ENCODE data around the gene SPEM2. TPM values are rescaled to one million over a fixed set of nuclear protein-coding genes. Genes with fewer than 3 reads are reported as not detected.

Gene SPEM2
- total and polyA plus RNA-seq, 2 of the 8 experiments (the other 6 are each of a cell fraction or from before 2014, with no cell fraction given) = 0.03 TPM; not detected in 1

- Histone ChIP-seq H3K14ac (ENCODE audit: insufficient read length) (no peak overlapping the region), H3K9me3 (ENCODE audit: insufficient read depth in 2 of 2, low read depth in 1 of 2, low read length in 1 of 2) (no peaks in the 10 kb centered on the region), H4K20me1 (replicated peaks in 1 of 2; ENCODE audit: control insufficient read depth in 1 of 2, insufficient read depth in 2 of 2, low read length in 2 of 2) (peaks cover 2 to 20% of the 10 kb centered on the region in 2 experiments), H2BK12ac (ENCODE audit: low read depth, low read length) (no peak overlapping the region), H3K27me3 (replicated peaks in 1 of 4; ENCODE audit: control insufficient read depth in 3 of 4, extremely low read depth in 1 of 4, insufficient read depth in 3 of 4, low read length in 3 of 4) (no peaks in the 10 kb centered on the region; a peak in 1 of 7 replicates), H3K56ac (replicated peaks; ENCODE audit: insufficient read length, low read depth, low read length) (no peak overlapping the region), H3K18ac (ENCODE audit: extremely low read depth, low read length) (no peak overlapping the region), H3K4me3 (ENCODE audit: extremely low read depth in 1 of 4, insufficient read depth in 2 of 4, low read depth in 3 of 4, low read length in 4 of 4) (no peak overlapping the region), H2BK5ac (ENCODE audit: low read depth, low read length) (no peak overlapping the region), H3K36me3 (ENCODE audit: control insufficient read depth in 2 of 4, insufficient read depth in 4 of 4, low read length in 3 of 4) (peaks cover 2 to 35% (median 22%) of the 10 kb centered on the region in 4 experiments; a peak in 6 of 8 replicates), H3K79me1 (ENCODE audit: low read depth, low read length) (peaks cover 4% of the 10 kb centered on the region; the same call in 1 of the 2 replicates), H3K23me2 (ENCODE audit: low read depth, low read length) (peaks cover 8% of the 10 kb centered on the region; the same call in 1 of the 2 replicates), H2BK15ac (ENCODE audit: low read length) (no peak overlapping the region), H3K9ac (replicated peaks in 1 of 4; ENCODE audit: extremely low read depth in 1 of 4, low read depth in 3 of 4, low read length in 3 of 4) (no peak overlapping the region), H3K23ac (ENCODE audit: insufficient read length) (no peak overlapping the region), H2BK120ac (replicated peaks; ENCODE audit: low read depth, low read length) (no peak overlapping the region), H2AFZ (ENCODE audit: low read length) (no peak overlapping the region), H3K27ac (ENCODE audit: low read depth, low read length) (no peak overlapping the region), H4K5ac (ENCODE audit: insufficient read length, low read depth, low read length) (no peak overlapping the region), H3K4me2 (ENCODE audit: insufficient read depth in 1 of 2, low read depth in 2 of 2, low read length in 2 of 2) (no peak overlapping the region), H4K8ac (ENCODE audit: extremely low read depth, insufficient read depth, low read length) (no peak overlapping the region), H2AK5ac (ENCODE audit: low read depth, low read length) (no peak overlapping the region), H4K91ac (replicated peaks; ENCODE audit: insufficient read length, low read length) (no peak overlapping the region), H3K4ac (replicated peaks; ENCODE audit: insufficient read length, low read depth, low read length) (no peak overlapping the region), H3K4me1 (replicated peaks in 1 of 4; ENCODE audit: control insufficient read depth in 3 of 4, insufficient read depth in 4 of 4, low read length in 3 of 4) (peaks cover 0 to 17% (median 11%) of the 10 kb centered on the region in 4 experiments; a peak in 5 of 7 replicates), H2BK20ac (ENCODE audit: low read length) (no peak overlapping the region), H3K79me2 (ENCODE audit: control insufficient read depth in 1 of 2, insufficient read depth in 2 of 2, low read length in 2 of 2) (peaks cover 0 to 5% of the 10 kb centered on the region in 2 experiments; a peak in 1 of 4 replicates)
- FAIRE-seq (no peak), DNase-seq (ENCODE audit: low read depth in 1 of 2, low spot score in 2 of 2) (no peak)
- 91% methylated on average over 24 of the region's 25 CpGs; no CpG with 5 or more reads in 1 of the 2 experiments for WGBS, 2 experiments (ENCODE audit: extremely low coverage in 1 of 2, insufficient coverage in 1 of 2, insufficient read length in 1 of 2, insufficient replicate concordance in 2 of 2, low coverage in 1 of 2, low lambda C conversion rate in 2 of 2, missing lambda C conversion rate in 1 of 2)
- CTCF ChIA-PET (ENCODE audit: partially characterized antibody) = interaction anchor here (1.0 to 1.6 kb wide), 4 partner anchors 11 to 75 kb away, joined by 3 to 4 read pairs (median 4); no protein-coding TSS in a partner anchor
- POLR2A ChIA-PET (ENCODE audit: partially characterized antibody) = interaction anchor here (0.9 to 1.6 kb wide), 7 partner anchors 8 to 75 kb away, joined by 3 to 4 read pairs (median 3); partner anchors contain the start of gene ACAP1
- TF ChIP-seq TCF12 (IDR thresholded peaks at IDR 0.05; ENCODE audit: low read depth, low read length) (no peak), TAF1 (IDR thresholded peaks at IDR 0.05; ENCODE audit: low read depth, low read length) (no peak), BACH1 (IDR thresholded peaks at IDR 0.05; ENCODE audit: low read length) (no peak), EGR1 (IDR thresholded peaks at IDR 0.05; ENCODE audit: borderline replicate concordance, low read depth, low read length) (no peak)
These were observed 14.6 kb upstream of the SPEM2 start for GRCh38 chr17:7410634-7411426.

Measured in H1 (cell line).